DMS79 (cell line): Measurements from ENCODE around the gene CAST.
"Not testable (repeated sequence)": the region's sequence is repeated elsewhere in the genome, so short reads cannot be mapped to it uniquely, and the experiment has no call there.

ENCODE experiments used
- DNase-seq: peaks from one replicate; lab custom pipeline; 2025; lab: John Stamatoyannopoulos, UW

Gene CAST

DNA sequence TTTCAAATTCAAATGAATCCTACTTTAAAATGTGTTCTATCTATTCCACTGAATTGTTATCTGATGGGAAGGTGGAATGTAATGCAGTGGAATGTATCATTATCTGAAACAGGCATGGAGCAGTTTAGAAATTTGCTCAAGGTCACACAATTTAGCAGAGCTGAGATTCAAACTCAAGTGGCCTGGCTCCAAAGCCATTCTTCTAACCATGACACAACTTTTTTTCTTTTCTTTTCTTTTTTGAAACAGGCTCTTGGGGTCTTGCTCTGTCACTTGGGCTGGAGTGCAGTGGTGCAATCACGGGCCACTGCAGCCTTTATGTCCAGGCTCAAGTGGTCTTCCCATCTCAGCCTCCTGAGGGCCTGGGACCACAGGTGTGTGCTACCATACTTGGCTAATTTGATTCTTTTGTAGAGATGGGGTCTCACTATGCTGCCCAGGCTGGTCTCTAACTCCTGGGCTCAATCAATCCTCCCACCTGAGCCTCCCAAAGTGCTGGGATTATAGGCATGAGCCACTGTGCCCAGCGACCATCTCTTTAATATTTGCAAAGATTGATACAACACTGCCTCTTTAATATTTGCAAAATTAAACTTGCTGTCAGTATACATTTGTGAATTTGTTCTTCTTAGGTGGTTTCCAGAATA is 50.0 kb downstream of the CAST start:
- no peak for DNase-seq

DNA sequence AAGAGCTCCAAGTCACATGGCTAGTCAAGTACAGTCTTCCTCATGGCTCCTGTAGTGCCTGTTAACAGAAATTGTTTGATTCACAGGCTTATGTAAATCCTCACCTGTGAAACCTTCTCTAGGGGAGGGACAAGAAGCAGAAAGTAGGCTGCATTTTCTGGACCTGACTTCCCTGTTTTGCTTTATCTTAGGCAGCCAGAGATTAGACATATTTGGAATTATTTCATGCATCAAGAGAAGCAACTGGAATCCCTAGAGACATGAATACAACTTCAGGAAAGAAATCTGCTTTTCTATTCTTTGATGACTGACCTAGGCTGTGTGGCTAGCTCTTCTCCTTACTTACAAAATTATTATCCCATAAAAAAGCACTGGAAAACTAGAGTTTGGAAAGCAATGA is 52.3 kb downstream of the CAST start:
- no peak for DNase-seq

DNA sequence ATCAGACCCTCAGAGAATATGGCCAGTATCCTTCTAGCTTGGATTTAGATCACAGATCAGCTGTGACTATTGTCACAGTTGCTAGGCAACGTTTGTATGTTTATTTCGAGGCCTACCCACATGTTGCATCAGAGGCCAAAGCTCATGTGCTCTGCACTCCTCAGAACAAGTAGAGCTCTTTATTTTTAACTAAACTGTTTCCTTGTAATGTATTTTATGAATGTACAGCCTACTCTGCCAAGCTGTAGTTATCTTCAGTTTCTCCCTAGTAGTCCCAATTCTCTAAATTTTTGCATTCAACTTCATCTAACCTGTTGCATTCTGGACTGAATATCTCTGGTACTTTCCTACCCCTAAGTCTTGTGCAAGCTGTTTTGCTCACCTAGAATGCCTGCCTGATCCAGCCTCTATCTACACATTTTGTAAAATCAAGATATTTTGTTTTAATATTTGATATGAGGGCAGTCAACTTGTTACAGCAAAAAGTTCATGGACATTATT is 52.8 kb downstream of the CAST start:
- DNase-seq = no peak

DNA sequence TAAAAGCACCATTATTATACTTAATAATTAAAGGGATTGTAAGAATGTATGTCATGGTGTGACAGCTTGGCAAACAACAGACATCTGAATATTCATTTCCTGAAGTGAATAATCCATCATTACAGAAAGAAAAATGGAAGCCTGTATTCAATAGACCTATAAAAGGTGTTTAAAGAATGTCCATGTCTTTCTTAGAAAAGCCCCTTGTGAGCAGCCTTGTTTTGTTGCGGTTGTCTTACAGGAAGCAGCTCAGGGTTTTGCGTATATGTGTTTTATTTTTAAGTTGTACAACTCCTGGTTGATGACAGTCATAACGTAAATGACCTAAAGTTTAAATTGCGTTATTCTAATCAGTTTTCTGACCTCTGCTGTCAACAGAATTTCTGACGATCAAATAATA is 53.8 kb downstream of the CAST start:
- DNase-seq = no peak

DNA sequence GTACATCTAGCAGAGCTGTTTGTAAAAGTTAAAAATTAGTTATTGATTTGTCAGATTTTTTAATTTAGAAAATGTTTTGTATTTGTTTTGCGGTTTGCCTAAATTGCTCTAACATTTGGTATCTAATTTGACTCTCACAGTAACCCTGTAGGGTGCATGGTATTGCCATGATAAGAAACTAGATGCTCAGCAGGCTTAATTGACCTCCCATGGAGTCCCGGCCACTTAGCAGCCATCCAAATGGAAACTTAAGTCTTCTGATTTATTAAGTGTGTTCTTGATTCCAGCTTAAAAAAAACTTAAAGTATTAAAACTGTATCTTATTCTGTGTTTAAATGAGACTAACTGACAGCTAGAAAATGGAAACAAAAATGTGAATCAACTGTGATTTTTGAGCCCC is 54.5 kb downstream of the CAST start:
- DNase-seq = peak; percentile 42

DNA sequence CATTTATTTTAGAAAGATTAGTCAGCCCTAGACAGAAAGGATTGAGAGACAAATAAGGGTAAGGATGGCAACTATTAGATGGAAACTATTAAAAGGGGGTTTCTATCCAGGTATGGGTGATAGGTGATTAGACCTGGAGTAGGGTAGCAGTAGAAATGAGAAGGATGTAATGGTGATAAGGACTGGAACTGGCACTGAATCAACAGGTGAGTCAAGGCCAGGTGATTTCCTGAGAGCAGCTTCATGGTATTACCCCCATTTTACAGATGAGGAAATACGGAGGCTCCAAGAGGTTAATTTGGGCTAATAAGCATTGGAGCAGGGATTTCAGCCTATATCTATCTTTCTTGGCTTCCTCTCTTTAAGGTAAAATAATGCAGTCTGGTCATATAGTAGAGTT is 55.7 kb downstream of the CAST start:
- no peak for DNase-seq

DNA sequence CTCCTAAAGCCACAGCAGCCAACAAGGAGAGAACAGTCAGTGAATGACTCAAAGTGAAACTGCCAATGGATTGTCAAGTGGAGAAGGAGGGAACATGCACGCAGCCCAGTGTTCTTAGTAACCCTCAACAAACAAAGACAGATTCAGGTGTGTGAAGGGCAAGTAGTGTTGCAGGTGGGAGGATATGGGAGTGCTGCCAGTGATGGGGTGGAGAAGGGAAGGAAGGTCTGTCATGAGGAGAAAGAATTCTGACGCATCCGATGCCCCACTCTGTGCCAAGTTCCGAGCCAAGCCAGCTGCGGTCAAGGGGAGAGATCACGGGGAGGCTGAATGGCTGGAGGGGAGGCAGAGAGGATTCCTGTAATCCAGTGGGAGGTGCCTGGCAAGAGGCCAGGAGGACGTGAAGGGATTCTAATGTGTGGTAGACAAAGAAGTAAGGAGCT is 56.5 kb downstream of the CAST start:
- peak; percentile 90 for DNase-seq

DNA sequence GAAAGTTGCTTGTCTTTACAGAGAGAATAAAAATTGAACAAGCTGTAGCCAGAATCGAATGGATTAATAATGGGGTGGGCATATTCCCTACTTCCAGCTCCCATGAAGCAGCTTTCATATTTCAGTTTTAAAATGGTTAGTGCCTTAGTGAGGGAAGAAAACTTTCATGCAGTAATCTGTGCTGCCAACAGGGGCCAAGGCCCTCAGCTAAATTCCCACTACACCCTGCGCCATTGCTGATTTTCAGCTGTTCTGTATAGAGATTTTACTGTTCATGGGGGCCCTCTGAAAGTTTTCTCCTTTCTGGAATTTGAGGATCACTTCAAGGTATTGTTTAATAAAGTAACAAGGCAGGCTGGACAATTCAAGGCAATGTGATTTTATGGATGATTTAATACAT is 58.2 kb downstream of the CAST start:
- DNase-seq = no peak

DNA sequence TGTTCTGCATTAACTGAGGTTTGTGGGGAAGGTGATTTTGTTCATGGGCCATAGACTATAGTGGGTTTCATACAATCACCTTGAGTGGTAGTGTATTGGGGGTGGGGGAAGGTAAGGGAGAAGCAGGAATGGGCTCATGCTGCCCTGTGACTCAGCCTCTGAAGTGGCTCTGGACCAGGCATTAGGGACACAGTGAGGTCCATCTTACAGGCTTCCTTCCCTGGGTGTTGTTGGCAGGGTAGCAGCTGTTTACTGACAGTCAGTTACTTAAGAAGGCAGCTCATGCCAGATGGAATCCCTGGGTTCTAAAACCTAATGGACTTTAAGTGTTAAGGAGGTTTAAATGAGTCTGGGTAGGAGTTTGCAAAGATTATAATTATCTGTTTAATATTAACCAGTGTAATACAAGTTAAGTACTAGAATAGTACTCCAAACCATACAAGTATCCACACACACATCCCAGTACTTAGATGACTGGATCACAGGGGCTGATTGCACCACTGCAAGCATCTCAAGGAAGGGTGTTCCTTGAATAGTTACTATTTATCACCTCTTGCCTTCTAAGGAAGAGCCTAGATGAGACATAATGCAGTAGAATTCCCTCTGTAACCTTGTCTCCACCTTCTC is 59.3 kb downstream of the CAST start:
- peak; percentile 19 for DNase-seq

DNA sequence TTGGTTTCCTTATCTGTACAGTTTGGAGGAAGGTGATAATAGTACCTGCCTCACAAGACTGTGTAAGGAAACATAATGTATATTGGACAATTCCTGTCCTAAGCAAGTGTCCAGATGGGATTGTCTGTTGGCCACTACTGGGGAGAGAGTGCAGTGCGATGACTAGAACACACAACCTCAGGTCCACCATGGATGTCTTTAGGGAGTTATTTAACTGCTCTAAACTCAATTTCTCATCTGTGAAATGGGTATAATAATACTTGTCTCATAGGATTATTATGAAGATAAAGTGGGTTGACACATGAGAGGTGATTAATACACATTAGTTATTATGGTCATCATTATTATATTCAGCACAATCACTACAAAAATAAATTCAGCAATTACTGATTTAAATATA is 63.1 kb downstream of the CAST start:
- DNase-seq = no peak

DNA sequence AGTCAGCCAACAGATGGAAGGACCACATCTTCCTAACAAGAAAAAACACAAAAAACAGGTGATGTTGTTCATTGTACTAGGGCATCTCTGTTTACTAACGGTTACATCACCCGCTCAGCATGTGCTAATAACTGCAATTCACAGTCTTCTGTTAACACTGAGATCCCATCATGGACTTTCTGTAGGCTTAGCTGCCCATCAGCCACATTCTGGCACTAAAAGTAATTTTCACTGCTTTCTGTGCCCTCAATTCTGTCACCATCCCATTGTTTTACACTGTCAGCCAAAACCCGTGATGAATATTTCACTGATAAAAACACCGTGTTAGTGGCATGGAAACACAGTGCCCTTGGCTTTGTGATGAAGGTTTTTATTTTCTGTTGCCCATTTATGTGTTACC is 64.6 kb downstream of the CAST start:
- DNase-seq = no peak

DNA sequence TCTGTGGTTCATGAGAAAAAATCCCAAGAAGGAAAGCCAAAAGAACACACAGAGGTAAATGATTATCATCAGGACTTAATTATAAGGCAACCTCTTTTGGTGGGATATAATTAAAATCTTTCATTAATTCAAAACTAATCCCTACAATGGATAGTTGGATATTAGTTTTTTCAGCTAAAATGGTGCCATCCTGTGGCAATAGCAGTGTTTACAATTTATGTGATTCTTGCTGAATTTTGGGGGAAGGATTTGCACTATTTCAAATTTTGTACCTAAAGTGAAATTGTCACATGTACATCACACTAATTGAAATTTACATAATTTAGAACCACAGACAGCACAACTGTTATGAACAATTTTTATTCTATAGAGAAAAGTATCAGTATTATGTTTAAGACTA is 67.0 kb downstream of the CAST start:
- DNase-seq = no peak

DNA sequence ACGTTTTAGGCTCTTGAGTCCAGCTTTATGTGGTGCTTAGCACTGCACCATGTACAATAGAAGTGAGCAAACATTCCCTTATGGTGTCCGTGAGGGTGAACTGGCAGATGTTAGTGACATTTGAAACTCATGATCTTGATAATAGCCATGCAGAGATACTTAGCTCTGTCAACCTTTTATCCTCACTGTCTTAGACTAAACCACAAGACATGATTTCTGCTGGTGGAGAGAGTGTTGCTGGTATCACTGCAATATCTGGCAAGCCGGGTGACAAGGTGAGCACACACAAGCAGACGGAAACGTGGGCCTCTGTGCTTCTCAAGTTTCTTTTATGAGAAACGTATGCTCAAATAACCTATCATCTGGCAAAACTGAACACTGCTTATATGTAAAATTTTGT is 68.4 kb downstream of the CAST start:
- peak; percentile 91 for DNase-seq

DNA sequence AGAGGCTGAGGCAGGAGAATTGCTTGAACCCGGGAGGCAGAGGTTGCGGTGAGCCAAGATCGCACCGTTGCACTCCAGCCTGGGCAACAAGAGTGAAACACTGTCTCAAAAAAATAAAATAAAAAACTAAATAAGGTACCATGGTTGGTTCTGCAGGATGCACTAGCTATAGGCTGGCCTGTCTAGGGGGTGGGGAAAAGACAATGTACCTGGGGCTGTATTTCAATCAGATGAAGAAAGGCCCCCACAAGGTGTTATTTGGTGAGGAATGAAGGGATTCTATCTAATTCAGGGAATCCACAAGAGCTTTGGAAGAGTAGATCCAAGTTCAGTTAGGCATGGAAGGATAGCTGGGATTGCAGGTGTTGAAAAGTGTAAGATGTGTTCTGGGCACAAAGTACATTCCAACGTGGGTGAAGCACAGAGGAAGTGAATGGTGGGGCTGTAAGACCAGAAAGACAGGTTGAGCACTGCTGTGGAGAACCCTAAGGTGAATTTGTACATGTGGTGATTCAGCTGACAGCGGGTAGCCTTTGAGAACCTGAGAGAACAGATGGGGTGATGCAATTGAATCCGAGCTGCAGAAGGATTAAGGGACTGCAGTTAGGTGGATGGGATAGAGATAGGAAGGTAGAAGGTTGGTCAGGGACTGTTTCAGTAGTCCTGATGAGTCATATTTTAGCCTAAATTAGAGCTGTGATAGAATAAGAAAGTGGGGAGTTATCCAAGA is 71.8 kb downstream of the CAST start:
- no peak for DNase-seq

DNA sequence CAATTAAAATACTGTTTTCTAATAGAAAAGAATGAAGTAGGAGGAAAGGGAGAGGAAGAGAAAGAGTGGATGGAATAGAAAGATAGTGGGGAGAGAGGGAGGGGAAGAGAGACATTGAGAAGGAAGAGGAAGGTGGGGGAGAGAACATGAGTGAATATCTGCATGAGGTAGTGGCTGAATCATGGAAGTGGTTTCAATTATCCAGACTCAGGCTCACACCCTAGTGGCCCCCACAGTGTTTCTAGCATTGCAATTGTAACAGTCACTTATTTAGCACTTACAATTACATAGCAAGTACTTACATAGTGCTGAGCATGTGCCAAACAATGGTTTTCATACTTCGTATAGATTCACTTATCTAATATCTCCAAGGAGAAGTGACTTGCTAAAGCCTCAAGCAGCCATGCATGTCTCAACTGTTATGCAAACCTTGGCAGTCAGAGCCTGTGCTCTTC is 72.7 kb downstream of the CAST start:
- DNase-seq = peak; percentile 10

DNA sequence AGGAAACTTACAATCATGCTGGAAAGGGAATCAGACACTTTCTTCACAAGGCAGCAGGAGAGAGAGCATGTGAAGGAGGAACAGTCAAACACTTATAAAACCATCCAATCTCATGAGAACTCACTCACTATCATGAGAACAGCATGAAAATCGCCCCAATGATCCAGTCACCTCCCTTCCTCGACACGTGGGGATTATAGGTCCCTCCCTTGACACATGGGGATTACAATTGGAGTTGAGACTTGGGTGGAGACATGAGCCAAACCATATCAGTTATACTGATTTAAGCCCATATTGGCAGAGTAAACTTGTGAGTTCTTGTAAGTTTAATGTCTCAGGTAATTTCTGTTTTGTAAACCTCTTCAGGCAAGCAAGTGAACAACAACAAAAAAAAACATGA is 74.8 kb downstream of the CAST start:
- DNase-seq = no peak

DNA sequence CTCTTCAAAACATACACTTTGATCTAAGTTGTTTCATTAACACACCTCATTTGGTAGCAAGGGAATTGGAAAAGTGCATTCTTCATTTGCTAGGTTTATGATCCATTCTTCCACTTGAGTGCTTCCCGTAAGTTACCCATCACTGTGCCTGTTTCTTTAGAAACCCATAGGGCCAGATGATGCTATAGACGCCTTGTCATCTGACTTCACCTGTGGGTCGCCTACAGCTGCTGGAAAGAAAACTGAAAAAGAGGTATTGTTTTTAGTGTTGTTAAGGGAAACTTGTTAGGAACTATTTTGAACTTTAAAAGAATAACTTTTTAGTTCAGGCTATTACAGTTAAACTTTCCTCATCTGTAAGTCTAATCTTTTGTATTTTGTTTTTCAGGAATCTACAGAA is 78.9 kb downstream of the CAST start:
- no peak for DNase-seq

DNA sequence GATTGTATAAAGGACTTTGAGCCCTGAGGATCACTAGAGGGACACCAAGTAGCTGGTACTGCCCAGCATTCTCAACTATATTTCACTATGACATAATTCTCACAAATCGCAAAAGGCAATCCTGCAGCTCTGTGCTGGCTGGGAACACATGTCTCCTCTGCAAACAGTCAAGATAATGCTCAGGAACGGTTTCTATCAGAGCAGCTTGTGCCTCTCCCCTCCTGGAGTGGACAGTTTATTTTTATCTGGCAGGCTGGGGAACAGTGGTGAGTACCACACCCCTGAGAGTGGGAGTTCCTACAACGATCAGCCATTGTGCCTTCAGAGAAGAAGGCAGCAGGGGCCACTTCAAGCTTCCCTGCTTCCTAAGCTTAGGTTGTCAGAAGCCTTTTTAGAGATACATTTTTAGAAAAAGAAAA is 79.7 kb downstream of the CAST start:
- no peak for DNase-seq

DNA sequence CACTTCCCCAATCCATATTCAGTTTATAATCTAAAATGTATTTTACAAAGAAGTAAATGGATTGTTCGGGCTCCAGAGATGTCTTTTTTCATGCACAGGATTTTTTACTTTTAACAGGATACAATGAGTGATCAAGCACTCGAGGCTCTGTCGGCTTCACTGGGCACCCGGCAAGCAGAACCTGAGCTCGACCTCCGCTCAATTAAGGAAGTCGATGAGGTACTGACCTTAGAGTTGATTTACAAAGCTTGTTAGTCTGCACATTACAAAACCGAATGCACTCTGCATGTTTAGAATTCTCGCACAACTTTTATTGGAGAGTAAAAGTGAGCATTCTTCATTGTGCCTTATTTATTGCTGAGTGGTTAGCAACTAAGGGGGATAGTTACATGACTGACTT is 80.4 kb downstream of the CAST start:
- no peak for DNase-seq

DNA sequence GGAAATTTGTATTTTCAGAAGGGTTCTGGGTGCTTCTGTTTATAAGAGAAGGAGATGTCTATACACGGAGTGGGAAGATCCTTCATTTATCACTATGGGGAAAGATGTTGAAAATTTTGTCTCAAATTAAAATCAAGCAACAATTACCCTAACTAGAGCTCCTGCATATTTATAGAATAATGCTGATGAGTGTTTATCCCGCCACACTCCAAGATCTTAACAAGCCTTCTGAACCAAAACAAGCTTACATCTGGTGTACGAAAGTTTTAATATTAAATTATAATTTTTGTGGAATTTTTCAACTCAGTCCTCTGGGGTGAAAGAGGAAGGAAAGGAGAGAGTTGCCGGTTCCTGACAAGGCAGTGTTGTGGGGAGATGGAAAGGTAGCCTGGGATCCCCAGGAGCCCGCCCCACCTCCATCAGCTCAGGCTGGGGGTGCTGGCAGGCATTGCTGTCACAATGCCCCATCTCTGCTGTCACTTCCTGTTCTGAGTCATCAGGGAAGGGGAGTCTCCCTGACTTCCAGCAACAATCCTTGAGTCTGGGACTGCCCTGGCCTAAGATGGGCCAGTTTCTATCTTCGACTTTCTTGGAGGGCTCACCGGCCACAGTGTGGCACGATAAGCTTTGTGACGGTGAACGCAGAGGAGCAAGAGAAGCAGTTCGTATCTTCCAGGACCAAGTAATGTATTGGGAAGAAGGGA is 81.0 kb downstream of the CAST start:
- DNase-seq = no peak

DNA sequence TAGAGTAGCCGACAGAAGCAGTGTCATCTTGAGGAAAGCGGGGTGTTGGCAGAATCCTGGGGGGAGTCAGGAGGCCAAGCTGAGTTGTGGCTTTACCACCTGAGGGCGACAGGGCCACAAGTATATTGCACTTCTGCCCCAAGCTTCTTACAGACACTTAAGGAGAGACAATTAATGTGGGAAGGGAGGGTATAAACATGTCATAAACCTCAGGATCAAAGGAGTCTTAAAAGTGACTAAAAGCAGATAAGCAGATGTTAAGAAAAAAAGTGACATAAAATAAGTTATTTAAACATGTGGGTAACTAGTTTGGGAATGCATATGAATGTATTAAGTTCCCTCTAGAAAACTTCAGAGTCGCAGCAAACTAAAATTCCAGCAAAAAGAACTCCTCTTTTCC is 81.6 kb downstream of the CAST start:
- no peak for DNase-seq

DNA sequence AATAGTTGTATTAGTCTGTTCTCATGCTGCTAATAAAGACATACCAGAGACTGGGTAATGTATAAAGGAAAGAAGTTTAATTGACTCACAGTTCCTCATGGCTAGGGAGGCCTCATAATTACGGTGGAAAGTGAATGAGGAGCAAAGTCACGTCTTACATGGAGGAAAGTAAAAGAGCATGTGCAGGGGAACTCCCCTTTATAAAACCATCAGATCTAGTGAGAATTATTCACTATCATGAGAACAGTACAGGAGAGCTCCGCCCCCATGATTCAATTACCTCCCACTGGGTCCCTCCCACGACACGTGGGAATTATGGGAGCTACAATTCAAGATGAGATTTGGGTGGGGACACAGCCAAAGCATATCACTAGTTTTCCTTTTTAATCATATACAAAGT is 82.0 kb downstream of the CAST start:
- DNase-seq = not testable (repeated sequence)

DNA sequence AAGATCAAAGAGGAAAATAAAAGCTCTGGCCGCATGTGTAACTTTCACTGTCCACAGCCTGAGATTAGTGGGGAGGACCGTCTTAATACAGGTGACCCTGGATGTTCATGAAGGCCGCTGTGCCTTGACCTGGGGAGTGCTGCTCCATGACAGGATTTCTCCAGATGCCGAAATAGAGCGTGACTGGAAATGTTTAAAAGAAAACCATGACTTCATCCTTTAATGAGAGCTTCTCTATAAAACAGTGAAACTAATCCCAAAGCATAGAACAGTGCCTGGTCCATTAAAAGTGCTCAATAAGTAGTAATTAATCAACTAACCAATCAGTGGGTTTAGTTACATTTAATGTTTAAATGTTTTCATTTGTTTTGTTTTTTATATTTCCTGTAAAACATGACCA is 82.8 kb downstream of the CAST start:
- no peak for DNase-seq
